Hypothalamus (tissue), 51 donors: ENCODE data around the gene SSR4.
"Not testable (repeated sequence)": the region's sequence is repeated elsewhere in the genome, so short reads cannot be mapped to it uniquely, and the experiment has no call there.

Experiments
- DNase-seq, 51 donors: peaks; one replicate each; lab custom pipeline; 2025; lab: John Stamatoyannopoulos, UW

SSR4 gene

DNA sequence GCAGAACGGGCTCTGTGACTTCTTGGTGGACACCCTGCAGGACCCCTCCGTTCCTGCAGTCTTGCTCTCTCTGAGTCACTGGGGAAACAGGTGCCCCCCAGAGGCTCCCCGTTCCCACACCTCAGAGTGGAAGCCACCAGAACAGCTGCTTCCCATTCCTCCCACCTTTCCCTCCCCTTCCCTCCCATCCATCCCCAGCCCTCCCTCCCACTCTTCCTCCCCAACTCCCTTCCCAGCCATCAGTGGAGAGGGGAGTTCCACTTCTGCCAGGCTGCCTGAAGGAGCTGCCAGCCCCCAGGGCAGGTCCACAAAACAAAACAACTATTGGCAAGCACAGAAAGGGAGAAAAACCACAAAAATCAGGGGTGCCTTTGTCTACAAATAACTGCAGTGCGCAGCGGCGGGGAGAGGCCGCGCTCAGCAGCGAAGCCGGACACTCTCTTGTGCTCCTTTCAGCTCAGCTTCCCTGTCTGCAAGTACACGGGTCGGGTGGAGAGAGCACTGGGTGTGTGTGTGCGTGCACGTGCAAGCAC, 8.1 kb downstream of the SSR4 start:
- no peak for DNase-seq

GRCh38 chrX:153803211-153804099, 9.0 kb downstream of the SSR4 start:
- DNase-seq: no peak

DNA sequence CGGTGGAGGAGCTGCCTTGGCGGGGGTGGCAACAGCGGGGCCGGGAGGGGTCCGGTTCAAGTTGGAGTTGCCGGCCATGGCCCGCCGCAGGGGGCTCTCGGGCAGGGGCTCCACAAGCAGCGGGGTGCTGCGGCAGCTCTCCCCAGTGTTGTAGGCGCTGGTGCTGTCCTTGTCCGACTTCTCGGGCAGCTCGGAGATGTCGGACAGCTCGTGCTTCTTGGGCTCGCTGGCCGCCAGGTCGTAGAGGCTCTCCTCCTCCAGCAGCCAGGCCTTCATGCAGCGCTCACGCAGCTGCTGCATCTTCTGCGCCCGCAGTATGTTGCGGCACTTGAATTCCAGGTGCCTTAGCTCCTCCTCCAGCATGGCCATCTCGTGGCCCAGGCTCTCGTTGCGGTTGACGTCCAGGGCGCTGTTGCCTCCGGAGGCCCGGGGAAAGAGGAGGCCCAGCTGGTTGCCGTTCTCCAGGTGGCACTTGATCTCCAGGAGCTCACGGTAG, 9.7 kb downstream of the SSR4 start:
- DNase-seq: no peak

- no peak for DNase-seq
Measured at GRCh38 chrX:153804621-153805020, 10.2 kb downstream of the SSR4 start.

GRCh38 chrX:153805436-153805835, 11.0 kb downstream of the SSR4 start:
- no peak for DNase-seq

DNA sequence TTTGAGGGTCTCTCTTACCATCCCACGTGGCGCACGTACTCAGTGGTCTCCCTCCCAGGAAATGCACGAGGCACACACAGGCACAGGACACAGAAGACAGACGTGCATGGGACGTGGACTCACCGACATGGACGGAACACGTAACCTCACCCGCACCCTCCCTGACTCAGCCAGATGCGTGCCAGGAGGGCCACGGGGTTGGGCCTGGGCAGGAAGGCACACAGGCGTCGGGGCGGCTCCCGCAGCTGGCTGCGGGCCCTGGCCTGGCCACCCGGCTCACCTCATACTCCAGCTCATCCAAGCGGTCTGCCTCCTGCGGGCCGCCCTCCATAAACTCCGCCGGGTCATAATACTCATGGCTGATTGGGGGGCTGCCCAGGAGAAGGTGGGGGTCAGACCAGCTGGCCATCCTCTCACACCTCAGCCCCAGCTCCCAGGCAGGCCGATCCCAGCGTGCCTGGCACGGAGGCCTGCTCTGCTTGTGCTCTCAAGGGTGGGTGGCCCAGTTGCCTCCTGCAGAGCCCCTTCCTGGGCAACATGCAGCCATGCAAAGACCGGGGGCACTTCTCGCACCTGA, 12.6 kb downstream of the SSR4 start:
- DNase-seq: peak in 1 of 51 donors; percentile 9

DNA sequence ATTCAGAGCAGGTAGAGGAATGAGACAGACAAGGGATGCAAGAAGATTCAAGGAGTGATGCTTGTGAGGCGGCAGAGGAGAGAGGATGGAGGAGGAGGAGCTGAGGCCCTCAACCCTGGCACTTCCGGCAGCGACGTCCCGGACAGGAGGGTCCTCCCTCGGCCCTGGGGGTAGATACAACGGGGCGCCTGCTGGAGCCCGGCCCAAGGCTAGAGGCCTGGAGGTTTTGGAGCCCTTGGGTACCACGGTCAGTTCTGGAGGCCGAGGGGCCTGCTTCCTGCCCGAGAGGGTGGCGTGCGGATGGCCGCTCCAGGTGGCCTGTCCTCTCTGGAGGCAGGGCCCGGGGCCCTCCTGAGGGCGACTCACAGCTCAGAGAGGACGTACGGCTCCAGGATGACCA, 13.5 kb downstream of the SSR4 start:
- DNase-seq: no peak

GRCh38 chrX:153812220-153812619, 17.8 kb downstream of the SSR4 start:
- DNase-seq: peak in 5 of 51 donors; percentile 4 to 23 (median 19)

DNA sequence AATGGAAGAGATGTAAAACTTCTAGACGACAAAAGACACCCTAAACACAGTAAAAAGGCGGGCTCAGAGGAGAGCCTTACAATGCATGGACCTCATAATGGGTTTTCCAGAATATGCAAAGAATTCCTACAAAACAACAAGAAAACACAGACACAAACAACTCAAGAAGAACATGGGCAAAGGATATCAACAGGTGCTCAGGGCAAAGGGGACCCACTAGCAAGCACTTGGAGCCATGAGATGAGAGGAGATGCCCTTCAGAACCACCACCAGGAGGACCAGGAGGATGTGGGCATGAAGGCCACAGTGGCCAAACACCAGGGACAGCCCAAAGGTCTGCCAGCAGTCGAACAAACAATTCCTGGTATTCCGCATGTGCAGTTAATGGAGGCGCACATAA, 18.7 kb downstream of the SSR4 start:
- no peak for DNase-seq

DNA sequence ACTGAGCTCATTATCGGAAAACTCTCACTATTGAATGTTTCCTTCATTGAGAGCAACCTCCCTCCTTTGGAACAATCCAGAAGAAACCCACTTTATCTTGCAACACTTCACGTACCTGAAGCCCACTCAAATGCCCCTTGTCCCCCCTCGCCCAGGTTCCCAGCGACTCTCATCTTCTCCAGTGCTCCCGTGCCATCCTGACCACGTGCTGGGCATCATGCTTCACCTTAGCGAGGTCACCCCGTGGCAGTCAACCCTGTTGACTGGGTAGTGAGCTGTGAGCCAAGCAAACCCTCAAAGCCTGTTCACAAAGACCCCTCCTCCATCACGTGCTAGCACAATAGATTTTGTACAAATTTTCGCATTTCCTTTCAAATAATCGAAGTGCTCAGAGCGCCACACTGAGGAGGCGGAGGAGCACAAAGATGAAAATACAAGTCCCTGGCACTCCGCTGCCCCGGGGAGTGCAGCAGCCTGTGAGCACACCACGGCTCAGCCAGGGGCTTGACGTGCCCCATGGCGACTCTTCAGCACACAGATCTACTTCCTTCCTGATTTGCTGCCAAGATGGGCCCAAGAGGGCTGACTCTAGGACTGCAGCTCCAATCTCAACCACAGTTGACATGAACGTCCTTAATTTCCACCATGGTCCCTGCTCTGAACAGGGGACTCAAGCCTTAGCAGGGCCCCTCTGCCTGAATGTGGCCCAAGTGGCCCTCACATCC, 20.3 kb downstream of the SSR4 start:
- no peak for DNase-seq

GRCh38 chrX:153816831-153817690, 22.6 kb downstream of the SSR4 start:
- no peak for DNase-seq

DNA sequence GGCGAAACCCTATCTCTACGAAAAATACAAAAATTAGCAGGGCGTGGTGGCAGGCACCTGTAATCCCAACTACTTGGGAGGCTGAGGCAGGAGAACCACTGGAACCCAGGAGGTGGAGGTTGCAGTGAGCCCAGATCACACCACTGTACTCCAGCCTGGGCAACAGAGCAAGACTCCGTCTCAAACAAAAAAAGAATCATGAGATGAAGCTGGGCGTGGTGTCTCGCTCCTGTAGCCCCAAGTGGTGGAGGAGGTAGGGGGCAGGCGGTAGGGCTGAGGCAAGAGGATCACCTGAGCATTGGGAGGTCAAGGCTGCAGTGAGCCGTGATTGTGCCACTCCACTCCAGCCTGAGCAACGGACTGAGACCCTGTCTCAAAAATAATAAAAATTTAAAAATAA, 23.6 kb downstream of the SSR4 start:
- DNase-seq: not testable (repeated sequence)

GRCh38 chrX:153818571-153819383, 24.3 kb downstream of the SSR4 start:
- DNase-seq: peak in 6 of 51 donors; percentile 8 to 46 (median 42)

DNA sequence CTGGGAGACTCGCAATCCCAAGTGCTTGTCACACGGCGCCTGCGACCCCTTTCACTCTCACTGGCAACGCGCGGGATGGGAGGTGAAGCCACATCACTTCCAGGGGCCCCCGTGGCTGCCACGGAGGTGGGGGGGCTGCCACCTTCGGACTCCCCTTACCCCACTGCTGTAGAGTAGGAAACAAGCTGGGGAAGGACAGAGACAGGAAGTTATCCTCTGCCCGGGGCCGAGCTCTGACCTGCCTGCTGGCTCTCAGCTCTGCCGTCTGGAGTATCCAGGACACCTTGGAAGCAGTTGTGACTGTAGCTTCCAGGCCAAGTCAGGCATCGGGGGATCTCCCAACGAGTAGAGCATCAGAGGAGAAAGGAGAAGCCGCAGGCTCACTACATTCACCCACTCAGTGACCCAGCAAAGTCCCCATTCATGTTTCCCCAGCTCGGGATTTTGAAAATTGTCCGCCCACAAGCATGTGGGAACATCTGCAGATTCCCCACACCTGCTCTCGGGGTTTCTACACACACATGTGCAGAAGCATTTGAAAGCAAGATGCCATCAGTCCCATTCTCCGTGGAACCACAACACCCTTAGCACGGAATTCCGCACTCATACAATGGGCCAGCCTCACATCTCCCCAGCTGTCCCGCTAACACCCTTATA, 25.0 kb downstream of the SSR4 start:
- DNase-seq: no peak

- DNase-seq: no peak
Measured at GRCh38 chrX:153820601-153821000, 26.1 kb downstream of the SSR4 start.

DNA sequence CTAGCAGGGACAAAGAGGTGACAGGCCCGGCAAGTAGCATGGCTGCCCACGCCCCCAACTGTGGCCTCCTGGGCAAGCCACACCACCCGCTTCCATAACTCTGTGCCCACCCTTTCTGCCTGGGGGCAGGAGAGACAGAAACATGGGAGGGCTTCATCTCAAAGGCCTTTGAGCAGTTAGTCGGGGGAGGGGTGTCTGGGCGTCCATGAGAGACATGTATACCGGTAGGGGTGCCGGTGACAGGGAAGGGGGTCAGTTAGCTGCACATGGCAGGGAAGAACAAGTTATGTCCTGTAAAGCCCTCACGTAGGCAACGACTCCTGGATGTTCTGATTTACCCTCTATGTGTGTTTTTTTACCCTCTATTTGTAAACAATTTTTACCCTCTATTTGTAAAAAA, 26.6 kb downstream of the SSR4 start:
- DNase-seq: no peak

DNA sequence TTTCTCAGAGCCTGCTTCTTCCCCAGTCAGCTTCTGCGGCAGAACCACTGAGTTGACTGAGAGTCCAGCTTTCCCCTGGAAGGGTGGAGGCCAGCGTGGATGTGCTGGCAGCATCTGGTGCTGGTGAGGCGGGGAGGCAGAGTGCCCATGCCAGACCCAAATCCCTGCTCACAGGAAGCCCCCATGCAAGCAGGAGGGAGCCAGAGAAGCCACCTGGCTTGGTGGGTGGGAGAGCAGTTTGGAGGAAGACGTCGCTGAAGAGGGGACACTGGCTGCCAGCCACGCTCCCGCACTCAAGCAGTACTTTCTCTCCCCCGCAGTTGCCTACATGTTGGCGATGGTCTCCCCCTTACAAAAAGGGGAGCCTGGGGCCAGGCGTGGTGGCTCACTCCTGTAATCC, 29.9 kb downstream of the SSR4 start:
- DNase-seq: no peak

GRCh38 chrX:153825042-153825441, 30.6 kb downstream of the SSR4 start:
- DNase-seq: no peak

DNA sequence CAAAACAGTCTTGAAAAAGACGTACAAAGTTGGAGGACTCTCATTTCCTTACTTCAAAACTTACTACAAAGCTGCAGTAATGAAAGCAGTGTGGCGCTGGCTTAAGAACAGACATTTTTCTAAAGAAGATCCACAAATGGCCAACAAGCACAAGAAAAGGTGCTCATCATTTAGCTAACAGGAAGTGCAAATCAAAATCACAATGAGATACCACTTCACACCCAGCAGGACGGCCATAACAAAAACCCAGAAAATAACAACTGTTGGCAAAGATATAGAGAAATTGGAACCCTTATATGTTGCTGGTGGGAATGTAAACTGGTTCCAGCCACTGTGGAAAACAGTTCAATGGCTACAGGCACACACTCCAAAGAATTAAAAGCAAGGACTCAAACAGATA, 32.5 kb downstream of the SSR4 start:
- DNase-seq: no peak
